Measurements from ENCODE around the gene ABCD4.
A peak's percentile ranks its signal among the peaks of the same experiment; 100 is the strongest.
"Not testable (repeated sequence)": the region's sequence is repeated elsewhere in the genome, so short reads cannot be mapped to it uniquely, and the experiment has no call there.

Gene ABCD4

GRCh38 chr14:74302634-74303569, at the start of gene ABCD4:
ABCD4 (minus strand) TSS chr14:74302934; CDS start chr14:74302912, 22 bp downstream.
- peak; percentile 94 for DNase-seq

DNA sequence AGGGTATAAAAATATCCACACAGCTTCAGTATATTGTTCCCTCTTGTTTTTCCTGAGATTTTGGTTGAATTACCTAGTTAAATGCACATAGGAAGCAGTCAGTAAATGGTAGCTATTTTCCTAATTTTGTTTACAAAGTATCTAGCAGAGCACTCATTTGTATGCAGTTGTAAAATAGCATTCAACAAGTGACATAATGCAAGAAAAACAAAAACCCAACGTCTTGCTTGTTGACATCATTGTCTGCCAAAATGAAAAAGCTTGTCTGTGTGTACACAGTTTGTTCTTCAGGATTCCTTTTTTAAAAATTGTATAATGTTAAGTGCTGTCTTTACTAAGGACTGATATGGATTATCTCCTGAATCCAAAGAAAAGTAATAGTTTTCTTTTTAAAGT, 48.2 kb upstream of the ABCD4 start:
- DNase-seq: no peak

GRCh38 chr14:74350211-74350927, 47.6 kb upstream of the ABCD4 start:
- no peak for DNase-seq

- no peak for DNase-seq
Measured at GRCh38 chr14:74349757-74350156, 47.0 kb upstream of the ABCD4 start.

- DNase-seq: no peak
Measured at GRCh38 chr14:74348735-74349463, 46.2 kb upstream of the ABCD4 start.

DNA sequence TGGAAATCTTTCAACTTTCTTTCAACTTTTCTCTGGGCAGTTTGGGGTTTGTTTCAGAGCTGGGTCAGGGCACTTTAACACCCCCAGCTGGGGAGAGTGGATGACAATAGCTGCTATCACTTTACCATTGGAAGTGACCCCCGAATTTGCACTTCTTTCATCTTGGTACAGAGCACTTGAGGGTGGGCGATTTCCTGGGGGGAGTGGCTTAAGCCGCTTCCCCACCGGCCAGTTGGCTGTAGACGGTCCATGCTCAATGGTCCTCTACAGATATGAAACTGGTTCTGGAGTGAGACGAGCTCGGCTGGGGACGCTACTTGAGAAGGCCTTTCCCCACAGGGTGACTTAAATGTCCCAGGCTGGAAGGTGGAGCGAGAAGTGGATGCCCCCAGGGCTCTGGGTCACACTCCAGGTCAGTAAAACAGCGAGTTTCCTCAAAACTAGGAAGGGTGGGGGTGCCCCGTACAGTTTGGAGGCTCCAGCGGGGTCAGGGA, 45.6 kb upstream of the ABCD4 start, which contains the start of gene VRTN:
TSS of gene VRTN (plus strand) at position 231 of the 494 bp plus-strand sequence. CDS start 8,313 bp downstream, outside the sequence.
- no peak for DNase-seq

DNA sequence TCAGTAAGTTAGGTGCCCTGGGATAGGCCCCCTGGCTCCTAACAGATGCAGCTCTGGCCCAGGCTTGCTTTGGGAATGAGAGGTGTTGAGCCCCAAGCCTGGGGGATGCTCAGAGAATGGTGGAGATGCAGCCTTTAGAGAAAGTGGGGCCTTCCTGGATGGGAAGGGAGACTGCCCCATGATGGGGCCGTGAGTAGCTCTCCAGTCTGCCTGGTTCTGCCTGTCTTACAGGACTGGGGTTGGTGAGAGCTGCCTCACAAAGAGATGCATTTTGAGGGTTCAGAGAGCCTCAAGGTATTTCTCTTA, 45.0 kb upstream of the ABCD4 start:
- DNase-seq: no peak

- no peak for DNase-seq
Measured at GRCh38 chr14:74347097-74347794, 44.5 kb upstream of the ABCD4 start.

DNA sequence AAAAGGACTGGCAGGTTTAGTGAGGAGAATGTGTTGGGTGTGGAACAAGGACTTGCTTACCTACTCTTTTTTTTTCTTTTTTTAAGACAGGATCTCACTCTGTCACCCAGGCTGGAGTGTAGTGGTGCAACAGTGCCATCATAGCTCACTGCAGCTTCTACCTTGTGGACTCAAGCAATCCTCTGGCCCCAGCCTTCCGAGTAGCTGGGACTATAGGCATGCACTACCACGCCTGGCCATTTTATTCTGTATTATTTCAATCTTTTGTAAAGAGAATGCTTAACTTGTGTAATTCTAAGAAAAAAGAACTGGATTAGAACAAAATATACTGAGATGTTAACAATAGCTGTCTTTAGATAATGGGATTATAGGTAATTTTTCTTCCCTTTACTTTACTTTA, 43.6 kb upstream of the ABCD4 start:
- no peak for DNase-seq

GRCh38 chr14:74333909-74334308, 31.2 kb upstream of the ABCD4 start:
- no peak for DNase-seq

DNA sequence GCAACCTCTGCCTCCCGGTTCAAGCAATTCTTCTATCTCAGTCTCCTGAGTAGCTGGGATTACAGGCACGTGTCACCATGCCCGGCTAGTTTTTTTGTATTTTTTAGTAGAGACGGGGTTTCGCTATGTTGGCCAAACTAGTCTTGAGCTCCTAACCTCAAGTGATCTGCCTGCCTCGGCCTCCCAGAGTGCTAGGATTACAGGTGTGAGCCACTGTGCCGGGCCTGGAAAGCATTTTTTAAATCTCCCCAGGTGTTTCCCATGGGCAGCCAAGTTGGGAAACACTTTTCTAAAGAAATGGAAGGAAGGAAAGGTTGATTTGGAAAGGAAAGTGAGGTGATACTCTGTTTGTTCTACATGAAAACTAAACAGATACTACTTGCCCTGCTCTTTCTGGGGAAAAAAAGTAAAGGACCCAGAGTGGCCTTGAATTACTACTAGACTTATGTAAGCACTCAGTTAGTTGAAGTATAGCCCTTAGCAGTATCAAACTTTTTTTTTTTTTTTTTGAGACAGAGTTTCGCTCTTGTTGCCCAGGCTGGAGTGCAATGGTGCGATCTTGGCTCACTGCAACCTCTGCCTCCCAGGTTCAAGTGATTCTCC, 27.3 kb upstream of the ABCD4 start:
- DNase-seq: not testable (repeated sequence)

GRCh38 chr14:74326369-74327152, 23.8 kb upstream of the ABCD4 start:
- peak; percentile 63 for DNase-seq

DNA sequence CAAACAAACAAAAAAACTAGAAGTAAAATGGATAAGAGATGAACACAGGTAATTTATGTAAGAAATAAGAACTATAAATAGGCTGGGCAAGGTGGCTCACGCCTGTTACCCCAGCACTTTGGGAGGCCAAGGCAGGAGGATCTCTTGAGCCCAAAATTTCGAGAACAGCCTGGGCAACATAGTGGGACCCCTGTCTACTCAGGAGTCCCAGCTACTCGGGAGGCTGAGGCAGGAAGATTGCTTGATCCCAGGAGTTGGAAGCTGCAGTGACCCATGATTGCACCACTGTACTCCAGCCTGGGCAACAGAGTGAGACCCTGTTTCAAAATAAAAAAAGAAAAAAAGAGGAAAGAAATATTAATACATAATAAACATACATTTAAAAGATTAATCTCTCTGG, 22.7 kb upstream of the ABCD4 start:
- no peak for DNase-seq

- DNase-seq: no peak
Measured at GRCh38 chr14:74324931-74325361, 22.2 kb upstream of the ABCD4 start.

DNA sequence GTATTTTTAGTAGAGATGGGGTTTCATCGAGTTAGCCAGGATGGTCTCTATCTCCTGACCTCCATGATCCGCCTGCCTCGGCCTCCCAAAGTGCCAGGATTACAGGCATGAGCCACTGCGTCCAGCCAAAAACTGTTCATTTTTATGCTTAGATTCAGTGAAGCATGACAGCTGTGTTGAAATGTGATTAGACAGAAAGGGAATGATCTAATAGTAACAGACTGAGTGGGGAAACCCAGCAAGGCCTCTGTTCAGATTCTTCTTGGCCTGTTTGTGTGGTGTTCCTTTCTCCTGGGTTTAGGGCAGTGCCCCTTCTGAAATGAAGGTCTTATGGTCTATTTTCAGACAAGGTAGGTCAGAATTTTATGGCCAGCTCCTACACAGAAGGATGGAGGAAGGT, 11.8 kb upstream of the ABCD4 start:
- DNase-seq: no peak

DNA sequence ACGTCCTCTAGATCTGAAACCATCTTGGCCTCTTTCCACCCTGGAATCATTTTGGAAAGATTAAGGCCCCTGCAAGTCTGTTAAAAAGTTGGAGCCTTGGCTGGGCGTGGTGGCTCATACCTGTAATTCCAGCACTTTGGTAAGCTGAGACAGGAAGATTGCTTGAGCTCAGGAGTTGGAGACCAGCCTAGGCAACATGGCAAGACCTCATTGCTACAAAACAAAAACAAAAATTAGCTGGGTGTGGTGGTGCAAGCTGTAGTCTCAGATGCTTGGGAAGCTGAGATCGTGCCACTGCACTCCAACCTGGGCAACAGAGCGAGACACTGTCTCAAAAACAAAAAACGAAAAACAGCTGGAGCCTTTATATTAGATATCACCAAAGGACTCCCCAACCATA, 10.9 kb upstream of the ABCD4 start:
- no peak for DNase-seq

DNA sequence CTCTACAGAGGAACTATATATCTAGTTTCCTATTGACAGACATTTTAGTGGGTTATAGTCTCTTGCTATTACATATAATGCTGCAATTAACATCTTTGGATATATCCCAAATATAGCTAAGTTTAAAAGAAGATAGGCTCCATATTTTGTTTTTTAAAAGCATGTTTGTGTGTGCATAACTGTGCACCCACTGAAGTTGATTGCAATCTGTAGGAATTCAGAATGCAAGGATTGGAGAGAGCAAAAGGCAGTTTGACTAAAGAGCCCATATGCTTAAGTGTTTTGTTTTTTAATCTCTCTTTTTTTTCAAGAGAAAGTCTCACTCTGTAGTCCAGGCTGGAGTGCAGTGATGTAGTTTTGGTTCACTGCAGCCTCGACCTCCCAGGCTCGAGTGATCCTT, 9.4 kb upstream of the ABCD4 start:
- DNase-seq: no peak

DNA sequence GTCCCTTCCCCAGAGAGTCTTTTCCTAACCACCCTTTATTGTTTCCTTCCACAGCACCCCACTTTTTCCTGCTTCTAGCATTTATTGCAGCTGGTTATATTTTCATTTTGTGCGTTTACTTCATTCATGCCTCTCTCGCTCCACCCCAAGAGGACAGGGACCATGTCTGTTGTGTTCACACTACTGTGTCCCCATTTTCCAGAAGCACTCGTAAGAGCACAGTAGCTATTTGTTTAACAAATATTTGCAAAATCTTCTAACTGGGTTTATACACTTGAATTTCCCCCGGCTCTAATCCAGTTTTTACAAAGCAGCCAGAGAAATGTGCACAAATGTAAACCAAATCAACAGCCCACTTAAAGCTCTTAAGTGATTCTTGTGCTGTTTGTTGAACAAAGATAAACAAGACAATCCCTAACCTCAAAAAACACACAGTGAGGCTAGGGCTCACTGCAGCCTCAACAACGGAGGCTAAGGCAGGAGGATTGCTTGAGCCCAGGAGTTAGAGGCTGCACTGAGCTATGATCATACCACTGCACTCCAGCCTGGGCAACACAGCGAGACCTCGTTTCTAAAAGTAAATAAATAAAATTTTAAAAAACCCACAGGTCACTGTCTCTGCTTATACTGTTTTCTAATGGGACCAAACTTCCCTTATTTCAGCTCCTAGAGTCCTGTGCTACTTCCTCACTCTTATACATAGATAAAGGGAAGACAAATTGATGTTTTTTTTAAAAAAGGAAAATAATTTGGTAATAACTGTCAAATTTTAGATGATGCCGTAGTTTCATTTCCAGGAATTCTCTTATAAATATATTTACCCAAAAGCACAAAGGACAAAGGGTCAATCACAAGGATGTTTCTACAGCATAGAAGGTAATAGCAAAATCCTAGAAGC, 6.6 kb upstream of the ABCD4 start:
- DNase-seq: no peak

GRCh38 chr14:74308695-74309094, 6.0 kb upstream of the ABCD4 start:
- DNase-seq: no peak

- no peak for DNase-seq
Measured at GRCh38 chr14:74302152-74302628, 544 bp downstream of the ABCD4 start.
